ENCODE results near the gene ABCG1.

ABCG1 gene

GRCh38 chr21:42266971-42267556 is 48.1 kb downstream of the ABCG1 start:
- FAIRE-seq (no peak), DNase-seq (ENCODE audit: insufficient read length, low spot score) (no peak)

GRCh38 chr21:42269386-42269785 is 50.4 kb downstream of the ABCG1 start:
- DNase-seq (ENCODE audit: insufficient read length, low spot score) (no peak), FAIRE-seq (no peak)

- DNase-seq (ENCODE audit: insufficient read length, low spot score) (no peak), FAIRE-seq (no peak)
Measured at GRCh38 chr21:42271065-42271464, 52.1 kb downstream of the ABCG1 start.

DNA sequence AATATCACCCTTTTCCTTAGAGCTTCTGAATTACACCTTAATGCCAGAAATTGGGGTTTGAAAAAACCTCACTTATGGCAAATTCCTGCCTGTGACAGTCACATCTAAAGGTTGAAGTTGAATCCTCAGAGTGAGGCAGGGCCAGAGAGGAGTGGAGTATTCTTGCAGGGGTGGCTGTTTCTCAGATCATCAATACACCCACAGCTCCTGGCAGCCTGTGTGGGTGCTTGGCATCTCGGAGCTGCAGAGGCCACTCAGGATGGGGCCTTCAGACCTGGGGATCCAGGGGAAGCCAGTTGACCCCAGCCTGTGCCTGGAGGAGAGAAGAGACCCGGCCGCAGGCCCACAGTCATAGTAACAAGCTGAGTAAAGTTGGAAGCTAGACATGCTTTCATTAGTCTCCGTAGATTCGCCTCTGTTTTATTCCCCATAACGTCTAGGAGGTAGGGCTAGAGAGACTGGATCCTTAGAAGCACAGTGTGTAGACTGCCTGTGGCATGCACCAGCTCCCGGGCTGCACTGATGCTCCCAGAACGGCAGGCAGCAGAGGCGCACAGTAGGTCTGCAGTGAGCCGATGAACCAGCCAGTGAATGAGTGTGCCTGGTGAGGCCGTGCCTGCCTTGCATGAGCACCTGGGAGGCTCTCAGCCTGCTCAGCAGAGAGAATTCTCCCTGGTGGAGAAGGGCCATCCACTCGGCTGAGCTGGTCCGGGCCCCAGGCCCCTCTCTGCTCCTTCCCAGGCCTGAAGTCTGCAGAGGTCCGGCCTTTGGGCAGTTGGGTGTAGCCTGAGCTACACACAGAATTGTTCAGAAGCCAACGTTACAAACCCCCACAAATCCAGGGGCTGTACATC is 53.4 kb downstream of the ABCG1 start:
- DNase-seq (ENCODE audit: insufficient read length, low spot score) (no peak), FAIRE-seq (no peak)

DNA sequence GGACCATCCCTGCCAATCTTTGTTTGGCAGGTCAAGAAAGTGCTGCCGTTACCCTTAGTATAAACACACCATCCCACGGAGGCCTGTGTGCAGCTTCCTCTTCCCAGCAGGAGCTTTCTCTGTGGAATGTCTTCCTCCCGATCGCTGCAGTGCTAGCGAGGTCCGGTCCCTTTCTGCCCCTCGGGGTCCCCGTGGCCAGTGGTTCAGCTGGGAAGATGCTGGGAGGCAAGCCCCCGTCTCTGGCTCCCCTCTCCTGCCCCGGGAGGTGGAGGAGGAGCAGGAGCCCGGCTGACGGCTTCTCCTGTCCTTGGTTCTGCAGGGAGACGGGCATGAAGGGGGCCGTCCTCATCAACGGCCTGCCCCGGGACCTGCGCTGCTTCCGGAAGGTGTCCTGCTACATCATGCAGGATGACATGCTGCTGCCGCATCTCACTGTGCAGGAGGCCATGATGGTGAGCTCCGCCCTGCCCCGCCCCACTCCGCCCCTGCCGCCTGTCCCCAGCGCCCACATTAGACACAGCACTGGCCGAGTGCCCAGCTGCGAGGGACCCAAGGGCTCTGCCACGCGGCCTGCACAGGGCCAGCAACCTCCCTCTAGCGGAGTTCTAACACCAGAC is 54.2 kb downstream of the ABCG1 start:
- FAIRE-seq: no peak

GRCh38 chr21:42276076-42276475 is 57.1 kb downstream of the ABCG1 start:
- no peak for DNase-seq (ENCODE audit: insufficient read length, low spot score)
- FAIRE-seq: no peak

More for the DNA sequence above, 54.2 kb downstream of the ABCG1 start:
- no peak for DNase-seq (ENCODE audit: insufficient read length, low spot score)

- DNase-seq (ENCODE audit: insufficient read length, low spot score) (no peak), FAIRE-seq (no peak)
Measured at GRCh38 chr21:42276526-42277154, 57.7 kb downstream of the ABCG1 start.

DNA sequence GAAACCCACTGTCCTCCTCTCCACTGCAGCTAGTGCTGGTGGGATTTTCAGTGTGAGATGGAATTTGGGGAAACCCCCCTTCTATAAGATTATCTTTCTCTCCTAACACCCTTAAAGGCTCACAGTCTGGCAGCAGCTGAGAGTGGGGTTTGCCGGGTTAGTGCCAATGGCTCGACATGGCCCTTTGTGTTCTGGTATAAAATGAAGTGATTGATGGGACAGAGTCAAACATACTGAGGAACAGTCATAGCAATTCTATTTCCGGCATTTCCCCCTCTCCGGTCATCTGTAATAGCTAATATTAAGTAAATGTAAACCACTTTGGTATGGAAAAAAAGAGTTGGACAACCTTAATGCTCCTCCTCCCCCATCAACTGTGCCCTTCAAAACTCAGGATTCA is 58.7 kb downstream of the ABCG1 start:
- no peak for FAIRE-seq

GRCh38 chr21:42278451-42279149 is 59.7 kb downstream of the ABCG1 start:
- FAIRE-seq (no peak), DNase-seq (ENCODE audit: insufficient read length, low spot score) (no peak)

More for the DNA sequence above, 58.7 kb downstream of the ABCG1 start:
- DNase-seq (ENCODE audit: insufficient read length, low spot score): no peak

DNA sequence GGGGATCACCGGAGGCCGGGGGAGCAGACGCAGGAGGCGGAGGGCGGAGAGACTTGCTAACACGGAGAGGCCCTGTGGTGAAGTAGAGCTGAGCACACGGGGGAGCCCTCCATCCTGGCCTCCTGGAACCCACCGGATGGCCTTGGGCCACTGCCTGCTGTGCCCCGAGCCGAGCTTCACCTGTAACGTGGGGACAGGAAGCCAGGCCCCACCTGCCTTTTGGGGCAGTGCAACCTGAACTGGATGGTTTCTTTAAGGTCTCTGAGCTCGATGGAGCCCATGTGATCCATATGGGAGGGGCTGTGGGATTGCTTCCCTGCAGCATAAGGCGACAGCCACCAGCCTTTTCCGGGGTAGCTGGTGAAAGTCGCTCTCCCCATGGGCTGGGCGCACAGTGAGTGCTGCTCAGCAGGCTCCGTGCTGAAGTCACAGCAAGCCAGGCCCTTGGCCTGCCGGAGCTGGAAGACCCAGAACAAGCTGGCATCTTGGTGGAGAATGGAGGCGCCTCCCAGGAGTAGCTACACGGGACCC is 60.5 kb downstream of the ABCG1 start:
- no peak for FAIRE-seq
- DNase-seq (ENCODE audit: insufficient read length, low spot score): no peak

DNA sequence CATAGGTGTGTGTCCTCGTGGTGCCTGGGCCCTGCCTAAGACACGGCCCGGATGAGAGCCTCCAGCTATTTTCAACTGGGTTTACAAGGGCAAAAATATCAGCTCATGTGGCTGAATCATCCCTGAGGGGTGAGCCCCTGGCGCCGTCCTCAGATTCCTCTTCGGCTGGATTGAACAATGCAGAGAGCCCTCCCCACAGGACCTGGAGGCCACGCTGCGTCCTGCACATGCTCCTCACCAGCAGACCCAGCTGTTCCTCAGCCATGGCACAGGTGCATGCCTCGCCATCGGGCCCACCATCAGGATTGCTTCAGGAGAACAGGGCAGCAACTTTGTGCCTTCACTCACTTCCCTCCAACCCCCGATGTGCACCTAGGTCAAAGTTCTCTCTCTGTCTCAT is 60.9 kb downstream of the ABCG1 start:
- DNase-seq (ENCODE audit: insufficient read length, low spot score) (no peak), FAIRE-seq (no peak)

GRCh38 chr21:42280356-42281180 is 61.6 kb downstream of the ABCG1 start:
- FAIRE-seq (no peak), DNase-seq (ENCODE audit: insufficient read length, low spot score) (no peak)

- FAIRE-seq (no peak), DNase-seq (ENCODE audit: insufficient read length, low spot score) (no peak)
Measured at GRCh38 chr21:42281181-42281680, 62.3 kb downstream of the ABCG1 start.

DNA sequence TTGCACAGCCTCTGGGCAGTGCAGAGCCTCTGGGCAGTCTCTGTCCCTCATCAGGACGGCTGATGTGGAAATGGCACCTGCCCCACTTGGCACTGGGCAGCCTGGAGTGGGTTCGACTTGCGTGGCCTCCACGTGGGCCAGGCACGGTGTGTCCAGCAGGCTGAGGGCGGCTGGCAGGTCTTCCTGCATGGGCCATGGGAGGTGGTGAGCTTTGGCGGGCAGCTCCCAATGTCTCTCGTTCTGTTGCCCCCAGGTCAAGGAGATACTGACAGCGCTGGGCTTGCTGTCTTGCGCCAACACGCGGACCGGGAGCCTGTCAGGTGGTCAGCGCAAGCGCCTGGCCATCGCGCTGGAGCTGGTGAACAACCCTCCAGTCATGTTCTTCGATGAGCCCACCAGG is 63.1 kb downstream of the ABCG1 start:
- no peak for FAIRE-seq

DNA sequence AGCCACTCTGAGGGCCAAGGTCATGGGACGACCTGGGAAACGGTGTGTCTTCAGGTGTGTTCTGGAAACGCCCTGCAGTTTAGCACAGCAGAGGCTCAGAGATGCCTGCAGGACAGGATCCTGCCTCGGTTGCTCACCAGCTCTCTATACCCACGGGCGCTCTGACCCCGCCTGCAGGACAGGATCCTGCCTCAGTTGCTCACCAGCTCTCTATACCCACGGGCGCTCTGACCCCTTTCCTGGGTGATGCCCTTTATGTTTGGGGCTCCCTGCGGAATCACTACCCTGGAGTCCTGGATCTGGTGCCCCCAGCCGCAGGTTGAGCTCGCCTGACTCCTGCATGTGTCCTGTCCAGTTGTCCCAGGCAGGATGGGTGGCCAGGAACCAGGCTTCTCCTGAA is 63.8 kb downstream of the ABCG1 start:
- no peak for FAIRE-seq
- no peak for DNase-seq (ENCODE audit: insufficient read length, low spot score)

More for the DNA sequence above, 63.1 kb downstream of the ABCG1 start:
- DNase-seq (ENCODE audit: insufficient read length, low spot score): no peak

DNA sequence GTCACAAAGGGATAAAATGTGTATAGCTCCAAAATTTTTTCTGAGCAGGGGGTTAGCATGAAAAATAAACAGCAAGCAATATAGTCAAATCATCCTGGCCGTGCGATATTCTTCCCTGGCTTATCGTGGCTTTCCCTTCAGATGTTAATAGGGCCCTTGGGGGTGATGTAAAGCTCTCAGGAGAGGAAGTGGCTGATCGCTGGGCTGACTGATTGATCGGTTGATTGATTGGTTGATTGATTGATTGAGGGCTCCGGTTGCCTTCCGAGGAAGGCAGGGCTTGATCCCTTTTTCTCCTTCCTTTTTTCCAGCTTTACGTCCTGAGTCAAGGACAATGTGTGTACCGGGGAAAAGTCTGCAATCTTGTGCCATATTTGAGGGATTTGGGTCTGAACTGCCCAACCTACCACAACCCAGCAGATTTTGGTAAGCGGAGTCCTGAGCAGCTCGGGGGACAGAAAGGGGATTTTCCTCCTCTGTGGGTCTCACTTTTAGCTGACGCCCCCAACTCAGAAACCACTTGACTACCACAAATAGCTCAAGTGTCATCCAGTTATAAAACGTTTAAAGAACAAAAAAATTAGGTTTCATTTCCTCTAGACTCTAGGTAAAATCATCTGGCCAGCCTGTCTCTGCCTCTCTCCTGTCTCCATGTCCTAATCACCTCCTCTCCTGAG is 66.8 kb downstream of the ABCG1 start:
- FAIRE-seq (peak; percentile 23), DNase-seq (ENCODE audit: insufficient read length, low spot score) (no peak)

GRCh38 chr21:42286416-42286815 is 67.5 kb downstream of the ABCG1 start:
- FAIRE-seq (peak; percentile 84), DNase-seq (ENCODE audit: insufficient read length, low spot score) (peak; percentile 60)

DNA sequence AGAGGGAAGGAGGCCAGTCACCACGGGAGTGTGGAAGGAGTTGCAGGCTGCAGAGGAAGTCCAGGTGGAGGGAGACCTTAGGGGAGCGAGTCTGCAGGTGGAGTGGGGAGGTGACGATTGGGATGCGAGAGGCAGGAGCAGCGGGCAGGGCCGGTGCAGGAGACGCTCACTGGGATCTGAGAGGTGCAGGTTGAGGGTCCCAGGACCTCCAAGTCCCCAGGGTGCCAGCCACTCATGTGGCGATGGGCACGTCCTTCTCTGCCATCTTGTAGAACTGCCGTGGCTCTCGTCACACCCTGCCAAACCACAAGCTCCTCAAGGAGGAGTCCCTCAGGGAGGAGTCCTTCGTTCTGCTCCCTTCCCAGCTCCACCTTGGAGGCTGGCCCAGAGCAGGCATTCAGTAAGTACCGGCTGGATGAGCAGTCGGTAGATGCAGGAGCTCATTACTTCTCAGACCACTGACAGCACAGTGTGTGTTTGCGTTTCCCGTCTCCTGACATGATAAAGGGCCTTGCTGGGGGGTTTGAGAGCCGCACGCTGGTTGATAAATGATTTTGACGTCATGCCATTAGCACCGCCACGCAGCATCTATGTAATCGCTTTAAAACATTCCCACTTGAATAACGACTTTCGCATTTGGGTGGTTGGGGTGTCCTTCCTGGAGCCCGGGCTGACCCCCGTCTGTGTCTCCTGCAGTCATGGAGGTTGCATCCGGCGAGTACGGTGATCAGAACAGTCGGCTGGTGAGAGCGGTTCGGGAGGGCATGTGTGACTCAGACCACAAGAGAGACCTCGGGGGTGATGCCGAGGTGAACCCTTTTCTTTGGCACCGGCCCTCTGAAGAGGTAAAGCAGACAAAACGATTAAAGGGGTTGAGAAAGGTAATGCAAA is 68.5 kb downstream of the ABCG1 start:
- FAIRE-seq (no peak), DNase-seq (ENCODE audit: insufficient read length, low spot score) (no peak)

All from GM19239 (cell line).